GM18505 (cell line): ENCODE results near the gene MC1R.
"Not testable (repeated sequence)": the region's sequence is repeated elsewhere in the genome, so short reads cannot be mapped to it uniquely, and the experiment has no call there.

ENCODE experiments used
- ATAC-seq: cut with Tn5 transposase; IDR thresholded peaks from one replicate; pipeline ENCODE4 v1.9.1; 2021; ENCODE audit not compliant: unreplicated experiment
- POLR2A ChIP-seq: IDR thresholded peaks from 4 replicates; pipeline ENCODE4 v1.6.1; 2011; ENCODE audit warnings: borderline replicate concordance; ENCODE audit not compliant: insufficient read depth, insufficient read length; ENCODE audit errors: extremely low read depth

The MC1R gene

GRCh38 chr16:89961920-89962319, 43.3 kb downstream of the MC1R start:
- ATAC-seq: no peak
- no peak for TF ChIP-seq POLR2A

- TF ChIP-seq POLR2A: no peak
- ATAC-seq: no peak
Measured at GRCh38 chr16:89962754-89963498, 44.3 kb downstream of the MC1R start.

- no peak for ATAC-seq
- no peak for TF ChIP-seq POLR2A
Measured at GRCh38 chr16:89964201-89964600, 45.5 kb downstream of the MC1R start.

GRCh38 chr16:89965447-89966225, 47.0 kb downstream of the MC1R start:
- ATAC-seq: no peak
- no peak for TF ChIP-seq POLR2A

- no peak for TF ChIP-seq POLR2A
- no peak for ATAC-seq
Measured at GRCh38 chr16:89966756-89967155, 48.1 kb downstream of the MC1R start.

- ATAC-seq: not testable (repeated sequence)
Measured at GRCh38 chr16:89967436-89967835, 48.8 kb downstream of the MC1R start.

GRCh38 chr16:89968074-89968473, 49.4 kb downstream of the MC1R start:
- ATAC-seq: not testable (repeated sequence)

- no peak for ATAC-seq
- TF ChIP-seq POLR2A: no peak
Measured at GRCh38 chr16:89969741-89970410, 51.2 kb downstream of the MC1R start.
